ENCODE data around the gene ASF1A. TPM values are rescaled to one million over a fixed set of nuclear protein-coding genes. Genes with fewer than 3 reads are reported as not detected.

The ASF1A gene
- total and polyA plus RNA-seq, 2 of the 13 experiments (the other 11 are each of a cell fraction or from before 2014, with no cell fraction given), result 14.5 to 49.9 TPM

Other genes starting within 250 kb of the ASF1A start
- gene CEP85L, start 242.6 kb upstream of the ASF1A start, total RNA-seq (2016; rRNA removed; fragmentation: Illumina TruSeq; extraction: Trizol), result 1.4 and 1.7 TPM in 2 replicates
- gene CEP85L, start 242.6 kb upstream of the ASF1A start, polyA plus RNA-seq (2011; rRNA removed), result 0.44 and 0.77 TPM in 2 replicates
- 11.6 and 17.2 TPM in 2 replicates for gene MCM9, start 41.0 kb downstream of the ASF1A start, total RNA-seq (2016; rRNA removed; fragmentation: Illumina TruSeq; extraction: Trizol)
- 3.3 and 3.8 TPM in 2 replicates for gene MCM9, start 41.0 kb downstream of the ASF1A start, polyA plus RNA-seq (2011; rRNA removed)
- 16.0 and 18.0 TPM in 2 replicates for gene FAM184A, start 184.5 kb downstream of the ASF1A start, total RNA-seq (2016; rRNA removed; fragmentation: Illumina TruSeq; extraction: Trizol)
- gene FAM184A, start 184.5 kb downstream of the ASF1A start, polyA plus RNA-seq (2011; rRNA removed), result 6.5 and 7.0 TPM in 2 replicates